GM18511 (cell line): ENCODE data around the gene SOHLH2.

Experiments used
- ATAC-seq: cut with Tn5 transposase; IDR thresholded peaks from one replicate; pipeline ENCODE4 v1.9.1; 2021; ENCODE audit warnings: mild to moderate bottlenecking, moderate library complexity; ENCODE audit not compliant: unreplicated experiment

The SOHLH2 gene, protein sequence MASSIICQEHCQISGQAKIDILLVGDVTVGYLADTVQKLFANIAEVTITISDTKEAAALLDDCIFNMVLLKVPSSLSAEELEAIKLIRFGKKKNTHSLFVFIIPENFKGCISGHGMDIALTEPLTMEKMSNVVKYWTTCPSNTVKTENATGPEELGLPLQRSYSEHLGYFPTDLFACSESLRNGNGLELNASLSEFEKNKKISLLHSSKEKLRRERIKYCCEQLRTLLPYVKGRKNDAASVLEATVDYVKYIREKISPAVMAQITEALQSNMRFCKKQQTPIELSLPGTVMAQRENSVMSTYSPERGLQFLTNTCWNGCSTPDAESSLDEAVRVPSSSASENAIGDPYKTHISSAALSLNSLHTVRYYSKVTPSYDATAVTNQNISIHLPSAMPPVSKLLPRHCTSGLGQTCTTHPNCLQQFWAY

DNA sequence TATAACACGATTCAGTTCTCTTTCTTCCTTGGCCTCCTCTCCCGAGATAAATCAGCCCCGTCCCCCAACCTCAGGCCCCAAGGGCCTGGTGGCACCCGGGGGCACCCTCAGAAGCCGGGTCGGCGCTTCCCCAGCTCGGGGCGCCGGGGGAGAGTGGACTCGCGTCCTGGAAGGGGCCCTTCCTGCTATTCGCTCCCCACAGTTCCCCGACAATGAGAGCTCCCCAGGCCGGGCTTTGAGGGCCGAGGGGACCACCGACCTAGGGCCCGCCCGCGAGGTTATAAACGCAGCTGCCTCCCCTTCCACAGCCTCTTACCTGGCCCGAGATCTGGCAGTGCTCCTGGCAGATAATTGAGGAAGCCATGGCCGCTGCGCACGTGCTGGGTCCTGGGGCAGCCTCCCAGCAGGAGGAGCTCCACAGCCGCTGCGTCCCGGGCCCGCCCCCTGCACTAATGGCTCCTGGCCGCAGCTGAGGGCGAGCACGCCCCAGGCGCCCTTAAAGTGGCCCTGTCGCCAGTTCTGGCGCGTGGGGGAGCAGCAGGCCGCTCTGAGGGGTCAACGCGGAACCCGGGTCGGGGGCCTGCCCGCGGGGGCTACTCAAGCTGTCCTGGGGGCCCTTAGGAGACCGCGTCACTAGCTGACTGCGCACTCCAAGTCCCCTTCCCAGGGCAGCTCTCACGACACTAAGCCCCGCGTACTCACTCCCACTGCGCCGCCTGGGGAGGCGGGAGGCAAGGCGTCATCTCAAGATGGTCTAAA, at the start of gene SOHLH2:
Gene SOHLH2, minus strand, starts transcription at position 394 of the 759 bp plus-strand sequence. Its CDS starts 30 bp downstream, at position 364.
- no peak for ATAC-seq

DNA sequence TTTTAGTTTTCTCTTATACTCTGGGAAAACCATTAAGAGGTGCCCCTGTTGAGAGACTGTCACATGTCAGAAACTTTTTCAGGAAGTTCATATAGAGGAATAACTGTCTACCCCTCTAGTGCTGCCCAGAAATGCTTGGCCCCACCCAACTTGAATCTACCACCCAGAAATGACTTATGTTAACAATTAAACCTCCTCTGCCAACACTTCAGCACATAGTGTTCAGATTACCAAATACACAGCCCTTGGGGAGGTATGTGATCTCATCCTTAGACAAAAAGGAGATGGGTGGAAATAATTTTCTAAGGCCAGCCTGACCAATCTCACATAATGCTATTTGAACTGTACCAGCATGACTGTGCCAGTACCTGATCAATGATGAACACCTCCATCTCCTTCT, 47.6 kb upstream of the SOHLH2 start:
- ATAC-seq, result no peak

DNA sequence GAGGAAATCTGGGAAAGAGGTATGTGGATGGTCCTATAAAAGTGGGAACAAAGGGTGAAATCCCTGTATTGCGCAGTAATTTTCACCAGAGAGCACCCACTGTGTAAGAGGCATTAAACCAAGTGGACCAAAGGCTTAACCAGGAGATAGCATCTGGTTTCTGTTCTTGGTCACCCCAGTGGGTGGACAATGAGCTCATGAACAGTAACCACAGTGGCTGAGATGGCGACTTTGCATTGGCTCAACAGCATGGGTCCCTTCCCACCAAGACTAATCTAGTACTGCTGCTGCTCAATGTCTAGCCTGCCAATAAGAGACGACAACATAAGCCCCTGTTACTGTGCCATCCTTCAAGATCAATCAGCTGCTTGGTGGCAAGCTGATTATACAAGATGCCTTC, 46.7 kb upstream of the SOHLH2 start:
- ATAC-seq, result no peak

DNA sequence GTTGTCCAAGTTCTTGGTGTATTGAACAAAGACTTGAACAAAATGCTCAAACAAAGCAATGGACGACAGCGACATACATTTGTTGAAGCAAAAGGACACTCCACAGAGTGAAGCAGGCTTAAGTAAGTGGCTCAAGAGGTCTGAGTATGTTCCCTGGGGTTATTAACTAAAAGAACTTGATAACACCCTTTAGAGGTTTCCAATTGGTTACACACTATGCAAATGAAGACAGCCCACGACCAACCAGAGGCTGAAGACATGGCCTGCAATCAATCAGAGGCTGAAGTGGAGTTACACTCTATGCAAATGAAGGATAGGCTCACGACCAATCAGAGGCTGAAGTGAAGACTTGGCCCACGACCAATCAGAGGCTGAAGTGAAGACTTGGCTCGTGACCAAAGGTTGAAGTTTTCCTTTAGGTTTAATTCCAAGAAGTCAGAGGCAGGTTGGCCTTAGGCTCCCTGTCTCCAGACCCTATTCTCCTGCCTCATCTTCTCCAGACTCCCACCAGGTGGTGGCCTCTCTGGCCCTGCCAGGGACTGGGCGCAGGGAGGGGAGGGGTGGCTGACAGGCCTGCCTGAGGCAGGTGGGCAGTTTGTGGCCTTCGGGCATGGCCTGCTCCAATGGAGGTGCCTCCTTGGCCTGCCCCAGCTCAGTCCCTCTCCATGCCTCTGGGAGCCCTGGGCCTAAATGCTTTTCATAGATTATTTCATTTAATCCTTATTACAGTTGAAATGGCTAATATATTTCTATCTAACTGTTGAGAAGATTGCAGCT, 45.2 kb upstream of the SOHLH2 start:
- ATAC-seq, result no peak

DNA sequence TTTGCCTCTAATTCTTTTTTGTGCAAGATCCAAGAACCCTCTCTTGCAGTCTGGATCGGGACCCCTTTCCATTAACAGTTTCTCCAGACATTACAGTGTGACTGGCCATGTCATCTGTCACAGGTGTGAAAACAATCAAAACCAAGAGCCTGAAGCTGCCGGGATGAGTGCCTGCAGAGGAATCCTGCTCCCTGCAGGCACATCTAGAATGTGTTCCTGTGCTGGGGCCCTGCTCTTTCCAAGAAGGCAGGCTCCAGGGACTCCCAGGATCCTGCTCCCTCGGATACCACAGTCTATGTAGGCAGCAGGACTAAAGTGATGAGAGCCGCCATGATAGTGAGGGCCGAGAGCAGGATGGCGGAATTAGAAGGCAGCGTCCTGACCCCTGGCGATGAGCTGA, 44.5 kb upstream of the SOHLH2 start:
- ATAC-seq, result no peak

DNA sequence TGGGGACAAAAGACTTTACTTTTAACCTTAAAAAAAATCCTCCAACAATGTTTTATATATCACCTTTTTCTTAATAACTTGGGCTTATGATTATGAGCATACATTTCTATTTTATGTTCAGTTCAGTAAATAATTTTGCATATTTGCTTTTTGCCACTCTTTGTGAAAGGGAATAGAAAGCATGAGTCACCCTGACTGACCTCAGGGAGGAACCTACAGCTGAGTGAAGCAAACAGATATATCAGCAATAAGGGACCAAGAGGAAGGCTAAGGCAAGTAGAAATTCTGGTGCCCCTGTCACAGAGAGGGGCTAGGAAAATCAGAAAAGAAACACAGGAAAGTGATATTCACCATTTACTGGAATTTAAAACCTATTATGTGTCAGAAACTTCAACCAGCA, 37.2 kb upstream of the SOHLH2 start:
- no peak for ATAC-seq

DNA sequence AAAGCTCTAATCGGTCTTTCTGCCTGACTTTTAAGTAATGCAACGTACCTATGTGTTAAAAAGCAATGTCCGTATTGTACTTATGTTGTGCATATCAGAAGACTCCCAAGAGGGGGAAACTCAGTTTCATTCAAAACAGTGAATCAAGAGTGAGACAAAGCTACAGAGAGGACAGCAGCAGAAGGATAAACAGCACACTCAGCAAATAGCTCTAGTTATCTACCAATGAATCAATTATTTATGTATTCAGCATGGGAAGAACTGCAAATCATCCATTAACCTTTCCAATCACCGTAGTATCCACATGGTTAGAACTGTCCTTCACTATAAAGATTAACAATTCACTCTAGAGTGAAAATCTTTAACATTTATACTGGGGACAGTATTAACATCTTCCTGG, 36.7 kb upstream of the SOHLH2 start:
- ATAC-seq, result no peak

DNA sequence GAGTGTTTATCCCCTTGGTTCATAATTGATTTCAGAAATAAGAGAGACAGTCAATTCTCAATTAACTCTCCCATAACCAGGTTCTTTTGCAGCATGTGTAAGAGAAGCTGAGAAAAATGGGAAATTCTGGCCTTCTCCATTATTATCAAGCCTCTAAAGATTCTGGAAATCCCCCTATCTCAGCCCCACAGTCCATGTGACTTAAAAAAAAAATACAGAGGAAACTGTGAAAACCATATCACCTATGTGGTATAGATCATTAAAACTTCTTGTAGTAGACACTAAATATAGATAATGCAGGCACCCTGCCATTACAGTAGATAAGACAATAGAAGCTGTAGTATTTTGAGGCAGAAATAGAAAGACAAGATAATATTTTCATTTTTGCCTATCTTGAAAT, 34.3 kb upstream of the SOHLH2 start:
- no peak for ATAC-seq

DNA sequence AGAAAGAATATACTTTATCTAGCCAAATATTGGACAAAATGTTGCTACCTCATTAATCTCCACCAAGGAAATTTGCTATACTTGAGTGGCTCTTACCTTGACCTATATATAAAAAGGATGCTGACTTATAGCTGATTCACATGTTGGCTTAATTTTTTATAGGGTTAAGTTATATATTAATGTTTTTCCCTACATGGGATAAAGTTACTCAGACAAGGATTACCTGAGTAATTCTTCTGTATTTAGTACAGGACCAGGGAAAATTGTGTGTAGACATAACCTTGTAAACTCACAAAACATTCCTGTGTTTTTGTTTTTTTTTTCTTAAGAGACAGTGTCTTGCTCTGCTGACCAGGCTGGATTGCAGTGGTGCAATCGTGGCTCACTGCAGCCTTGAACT, 30.6 kb upstream of the SOHLH2 start:
- ATAC-seq, result no peak

DNA sequence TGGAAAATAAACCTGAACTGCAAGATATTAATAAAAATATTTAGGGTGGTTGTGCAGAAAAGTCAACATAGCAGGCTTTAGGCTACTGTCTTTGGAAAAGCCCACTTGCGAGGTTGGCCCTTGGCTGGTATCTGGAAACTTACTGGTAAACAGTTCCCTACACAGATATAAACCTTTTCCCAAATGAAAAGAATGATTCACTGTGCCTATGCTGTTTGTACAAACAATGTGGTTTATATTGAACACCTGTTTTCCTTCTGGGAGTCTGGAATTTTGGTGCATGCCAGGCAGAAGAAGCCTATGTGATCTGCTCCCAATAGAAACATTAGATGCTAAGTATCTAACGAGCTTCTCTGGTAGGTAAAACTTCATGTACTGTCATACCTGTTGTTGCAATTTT, 29.7 kb upstream of the SOHLH2 start:
- ATAC-seq, result no peak

DNA sequence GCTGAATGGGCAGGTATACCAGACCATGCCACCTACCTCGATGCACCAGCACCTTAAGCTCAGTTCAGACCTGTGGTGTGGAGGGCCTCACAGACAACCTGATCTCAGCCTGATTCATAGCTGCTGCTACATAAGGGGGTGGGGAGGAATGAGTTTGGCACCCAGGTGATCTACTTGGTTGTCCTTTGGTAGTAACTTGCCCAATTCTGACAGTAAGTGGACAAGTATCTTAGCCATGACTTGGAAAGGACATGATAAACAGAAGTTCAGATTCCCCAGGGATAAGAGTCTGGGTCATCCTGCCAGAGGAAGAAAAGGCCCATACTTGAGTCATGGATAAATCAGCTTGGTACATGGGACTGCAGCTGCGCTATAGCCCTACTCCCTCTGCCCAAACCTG, 28.4 kb upstream of the SOHLH2 start:
- no peak for ATAC-seq

DNA sequence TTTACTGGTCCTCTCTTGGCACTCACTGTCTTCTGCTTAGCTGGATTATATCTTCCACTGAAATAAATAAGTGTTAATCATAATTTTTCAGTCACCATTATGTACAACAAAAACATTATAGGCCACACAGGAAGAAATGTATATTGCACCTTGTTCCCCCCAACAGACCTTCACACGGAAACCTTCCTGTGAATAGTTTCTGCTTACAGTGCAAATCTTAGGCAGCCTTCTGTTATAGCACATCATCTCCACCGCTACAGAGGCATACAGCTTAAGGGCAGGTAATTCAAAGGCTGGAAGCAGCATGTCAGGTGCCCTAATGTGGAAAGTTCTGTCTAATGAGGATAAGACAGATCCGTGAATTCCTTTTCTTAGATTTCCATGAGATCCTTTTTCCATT, 16.9 kb upstream of the SOHLH2 start:
- no peak for ATAC-seq

DNA sequence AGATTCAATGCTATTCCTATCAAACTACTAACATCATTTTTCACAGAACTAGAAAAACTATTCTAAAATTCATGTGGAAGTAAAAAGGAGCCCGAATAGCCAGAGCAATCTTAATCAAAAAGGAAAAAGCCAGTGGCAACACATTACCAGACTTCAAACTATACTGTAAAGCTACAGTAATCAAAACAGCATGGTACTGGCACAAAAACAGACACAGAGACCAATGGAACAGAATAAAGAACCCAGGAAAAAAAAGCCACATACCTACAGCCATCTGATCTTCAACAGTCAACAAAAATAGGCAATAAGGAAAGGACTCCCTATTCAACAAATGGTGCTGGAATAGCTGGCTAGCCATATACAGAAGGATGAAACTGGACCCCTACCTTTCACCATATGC, 10.4 kb upstream of the SOHLH2 start:
- ATAC-seq, result no peak

DNA sequence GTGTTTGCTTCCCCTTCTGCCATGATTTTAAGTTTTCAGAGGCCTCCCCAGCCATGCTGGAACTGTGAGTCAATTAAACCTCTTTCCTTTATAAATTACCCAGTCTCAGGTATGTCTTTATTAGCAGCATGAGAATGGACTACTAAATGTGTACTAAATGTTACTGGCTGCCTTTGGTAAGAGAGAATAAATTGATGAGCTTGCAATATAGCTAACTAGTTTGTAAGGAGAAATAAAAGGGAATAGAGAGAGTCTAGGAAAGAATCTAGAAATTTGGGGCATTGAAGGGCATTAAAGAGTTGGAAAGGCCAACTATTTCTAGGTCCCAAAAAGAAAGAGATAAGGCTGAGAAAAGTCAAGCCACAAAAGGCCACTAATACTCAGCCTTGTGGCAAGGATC, 5.5 kb upstream of the SOHLH2 start:
- no peak for ATAC-seq

DNA sequence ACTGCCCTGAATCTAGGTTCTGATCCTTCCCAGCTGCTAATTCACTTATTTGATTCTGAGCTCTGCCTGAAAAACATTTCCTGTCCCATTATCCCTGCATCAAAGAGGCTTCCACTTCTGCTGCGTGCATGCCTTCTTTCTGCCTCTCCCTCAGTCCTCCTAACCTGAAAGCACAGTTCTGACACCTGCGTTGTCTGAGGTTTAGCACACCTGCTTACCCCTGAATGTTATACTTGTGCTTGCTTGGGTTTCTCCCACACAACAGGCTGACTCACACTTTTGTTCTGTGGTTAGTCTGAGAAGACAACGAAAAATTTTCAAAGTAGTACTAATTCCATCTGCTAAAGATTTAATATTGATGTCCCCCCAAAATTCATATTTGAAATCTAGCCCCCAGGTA, 3.1 kb upstream of the SOHLH2 start:
- no peak for ATAC-seq

DNA sequence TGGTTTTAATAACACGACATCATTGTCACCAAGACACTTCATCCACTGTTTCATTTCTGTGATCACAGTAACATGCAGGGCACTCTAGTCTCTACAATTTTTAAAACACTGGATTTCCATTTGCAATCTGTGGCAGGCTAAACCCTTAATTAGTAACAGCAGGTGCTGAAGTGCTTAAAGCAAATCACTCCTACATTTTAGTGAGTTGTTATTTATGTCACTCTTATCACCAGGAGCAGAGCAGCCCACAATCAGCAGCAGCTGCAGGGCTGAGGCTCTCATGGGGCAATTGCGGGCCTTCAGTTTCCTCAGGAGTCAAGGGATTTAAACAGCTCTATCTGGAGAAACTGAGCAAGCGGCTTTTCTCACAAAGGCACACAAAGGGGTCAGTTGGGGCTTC, 1.6 kb downstream of the SOHLH2 start:
- ATAC-seq, result no peak

DNA sequence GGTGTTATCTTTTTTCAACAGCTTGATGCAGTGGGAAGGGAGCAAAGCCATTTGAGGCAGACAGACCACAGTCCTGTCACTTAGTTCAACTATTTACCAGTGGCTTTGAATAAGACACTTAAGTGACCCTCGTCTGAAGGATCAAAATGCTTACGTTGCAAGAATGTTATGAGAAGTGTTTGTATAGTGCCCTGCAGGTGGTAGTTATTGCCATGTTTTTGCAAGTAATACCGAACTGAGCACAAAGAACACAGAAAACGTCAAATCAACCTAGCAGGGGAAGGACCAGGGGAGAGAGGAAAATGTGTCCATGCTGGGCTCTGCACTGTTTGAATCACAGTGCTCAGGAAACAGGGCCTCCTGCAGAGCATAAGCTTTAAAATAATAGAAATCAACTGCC, 2.8 kb downstream of the SOHLH2 start:
- no peak for ATAC-seq

DNA sequence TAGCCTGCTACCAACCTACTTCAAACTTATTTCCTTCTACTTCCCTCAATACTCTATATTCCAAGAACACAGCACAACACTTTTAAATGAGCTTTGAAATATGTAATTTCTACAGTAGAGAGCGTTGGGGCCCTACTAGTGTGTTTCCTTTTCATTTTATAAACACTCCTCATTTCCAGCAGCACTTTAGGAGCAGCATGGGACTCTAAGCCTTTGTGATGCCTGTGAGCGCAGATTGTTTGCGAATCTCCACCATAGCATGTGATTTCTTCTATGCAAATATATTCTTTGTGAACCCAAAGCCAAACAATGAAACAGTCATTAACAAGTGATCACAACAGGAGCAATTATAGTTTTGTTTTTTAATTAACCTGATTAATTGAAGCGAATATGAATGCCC, 3.6 kb downstream of the SOHLH2 start:
- no peak for ATAC-seq

DNA sequence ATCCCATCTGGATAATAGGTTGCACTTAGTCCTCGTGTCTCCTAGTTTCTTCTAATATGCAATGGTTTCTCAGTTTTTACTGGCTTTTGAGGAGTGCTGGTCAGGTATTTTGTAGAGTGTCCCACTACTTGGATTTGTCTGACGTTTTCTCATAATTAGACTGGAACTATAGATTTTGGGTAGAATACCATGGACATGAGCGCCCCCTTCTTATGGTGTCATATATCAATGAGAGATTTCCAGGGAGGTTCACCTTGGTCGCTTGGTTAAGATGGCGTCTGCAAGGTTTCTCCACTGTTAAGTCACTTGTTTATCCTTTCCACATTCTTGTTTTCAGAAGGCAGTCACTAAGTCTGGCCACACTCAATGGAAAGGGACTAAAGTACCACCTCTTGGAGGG, 6.7 kb downstream of the SOHLH2 start:
- no peak for ATAC-seq

DNA sequence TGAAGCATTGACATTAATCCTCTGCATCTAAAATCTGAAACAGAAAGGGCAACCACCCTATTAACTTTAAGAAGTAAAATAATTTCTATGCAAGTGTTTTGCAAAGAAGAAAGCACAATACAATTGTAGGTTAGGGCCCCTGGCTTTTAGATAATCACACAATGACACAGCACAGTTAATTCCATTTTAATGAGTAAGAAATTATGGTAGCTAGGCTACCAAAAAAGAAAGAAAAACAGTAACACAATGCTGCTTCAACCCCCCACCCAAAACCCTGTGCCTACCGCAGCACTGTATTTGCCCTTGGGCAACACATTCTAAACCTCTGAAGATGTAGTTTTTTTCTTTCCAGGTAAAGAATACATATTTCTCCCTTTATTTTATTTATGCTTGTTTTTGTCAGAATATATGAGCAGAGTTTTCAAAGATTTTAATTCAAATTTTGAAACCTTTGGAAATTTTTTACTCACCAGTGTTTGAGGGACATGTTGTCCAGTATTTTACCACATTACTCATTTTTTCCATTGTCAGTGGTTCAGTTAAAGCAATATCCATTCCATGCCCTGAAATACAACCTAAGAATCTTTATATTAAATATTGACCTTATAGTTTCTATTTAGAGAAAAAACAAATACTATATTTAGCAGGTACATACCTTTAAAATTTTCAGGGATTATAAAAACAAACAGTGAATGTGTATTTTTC, 21.1 kb downstream of the SOHLH2 start:
- ATAC-seq, result no peak

DNA sequence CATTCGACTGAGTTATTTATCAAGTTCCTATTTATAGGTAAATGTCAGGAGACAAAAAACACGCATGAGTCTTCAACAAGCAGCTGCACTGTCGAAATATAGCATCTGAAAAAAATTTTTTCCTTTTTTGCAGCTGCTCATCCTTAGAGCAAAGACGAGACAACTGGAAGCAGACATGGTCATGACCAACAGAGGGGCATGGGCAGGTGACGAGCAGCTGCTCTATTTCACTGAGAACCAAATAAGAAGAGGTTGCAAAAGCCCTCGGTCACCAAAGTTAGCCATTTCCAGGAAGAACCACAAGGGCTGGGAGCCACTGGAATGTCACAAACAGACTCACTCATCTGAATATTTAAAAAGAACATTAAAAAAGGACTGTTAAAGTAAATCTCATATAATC, 22.2 kb downstream of the SOHLH2 start:
- ATAC-seq, result no peak
